HepG2 (cell line): Measurements from ENCODE around the gene BIRC7. TPM values are rescaled to one million over a fixed set of nuclear protein-coding genes. Genes with fewer than 3 reads are reported as not detected.

Experiments used
- ELF3 ChIP-seq: IDR thresholded peaks from 2 replicates; pipeline ENCODE4 v1.6.1; 2016; ENCODE audit warnings: missing genetic modification reagents, missing compliant biosample characterization
- ERF ChIP-seq: IDR thresholded peaks from 2 replicates; pipeline ENCODE4 v1.6.1; 2018; ENCODE audit warnings: missing biosample characterization, missing genetic modification reagents
- JUNB ChIP-seq: sonication (generic); formaldehyde crosslinking; IDR thresholded peaks from 2 replicates; pipeline ENCODE4 v1.8.0; 2022; ENCODE audit warnings: missing genetic modification reagents, mild to moderate bottlenecking, borderline replicate concordance
- MLLT10 ChIP-seq: sonication (generic); formaldehyde crosslinking; IDR thresholded peaks from 2 replicates; pipeline ENCODE4 v1.4.0; 2020; ENCODE audit warnings: missing genetic modification reagents
- NCOR1 ChIP-seq: fragments of 200-600 bp; sonication (generic); IDR thresholded peaks from 2 replicates; pipeline ENCODE4 v1.7.0; 2017; ENCODE audit warnings: antibody characterized with exemption, low read length, borderline replicate concordance
- NFE2L1 ChIP-seq: sonication (generic); formaldehyde crosslinking; IDR thresholded peaks from 2 replicates; pipeline ENCODE4 v1.4.0; 2020; ENCODE audit warnings: missing genetic modification reagents, mild to moderate bottlenecking, borderline replicate concordance
- RBM22 ChIP-seq: fragments of 200-400 bp; formaldehyde crosslinking; optimal IDR thresholded peaks from 2 replicates; pipeline ENCODE3; 2017; ENCODE audit warnings: mild to moderate bottlenecking, low read length, moderate library complexity
- RFXANK ChIP-seq: IDR thresholded peaks from 2 replicates; pipeline ENCODE4 v1.6.1; 2016
- THAP11 ChIP-seq: IDR thresholded peaks from 2 replicates; pipeline ENCODE4 v1.6.1; 2016; ENCODE audit warnings: missing biosample characterization, missing genetic modification reagents
- U2AF2 ChIP-seq: fragments of 200-400 bp; formaldehyde crosslinking; IDR thresholded peaks from 2 replicates; pipeline ENCODE4 v1.6.1; 2017; ENCODE audit warnings: low read depth, mild to moderate bottlenecking, low read length
- XBP1 ChIP-seq: sonication (generic); formaldehyde crosslinking; IDR thresholded peaks from 2 replicates; pipeline ENCODE4 v1.5.0; 2020; ENCODE audit warnings: missing genetic modification reagents
- ZNF33A ChIP-seq: sonication (generic); formaldehyde crosslinking; IDR thresholded peaks from 2 replicates; pipeline ENCODE4 v1.5.1; 2020; ENCODE audit warnings: missing genetic modification reagents, mild to moderate bottlenecking, moderate library complexity, borderline replicate concordance
- ZNF782 ChIP-seq: sonication (generic); formaldehyde crosslinking; IDR thresholded peaks from 2 replicates; pipeline ENCODE4 v1.4.0; 2020; ENCODE audit warnings: missing genetic modification reagents, mild to moderate bottlenecking, borderline replicate concordance
- ZNF883 ChIP-seq: sonication (generic); formaldehyde crosslinking; IDR thresholded peaks from 2 replicates; pipeline ENCODE4 v1.5.1; 2020; ENCODE audit warnings: mild to moderate bottlenecking, missing genetic modification reagents; ENCODE audit errors: not compliant biosample characterization
- ZNF891 ChIP-seq: sonication (generic); formaldehyde crosslinking; IDR thresholded peaks from 2 replicates; pipeline ENCODE4 v1.5.0; 2020; ENCODE audit warnings: mild to moderate bottlenecking, missing genetic modification reagents
- polyA plus RNA-seq, 8 experiments: library from polyadenylated mRNA; depleted of rRNA in 3 of 8; stranded (reverse) in 7 of 8; unstranded in 1 of 8; fragments of >200 nt; fragmentation: Illumina TruSeq in 4 of 8; extraction: Trizol in 4 of 8; gene quantifications; 2 replicates each; pipeline versions ENCODE4 v1.2.1 to v1.2.3, GENCODE V29; 2011 to 2016; ENCODE audit warnings: low read depth in 4 of 8, missing spikeins in 1 of 8, mixed read lengths in 1 of 8; ENCODE audit not compliant: insufficient read depth in 1 of 8
- total RNA-seq, 5 experiments: library from RNA; depleted of rRNA; stranded (reverse); fragments of >200 nt; fragmentation: Illumina TruSeq; extraction: Trizol; gene quantifications; 2 replicates each; pipeline ENCODE4 v1.2.3, GENCODE V29; 2016; ENCODE audit warnings: low read depth in 1 of 5
- TF ChIP-seq, protein P1 (sequence below): sonication (generic); formaldehyde crosslinking; IDR thresholded peaks from 2 replicates; pipeline ENCODE4 v1.4.0; 2020; ENCODE audit warnings: missing genetic modification reagents, borderline replicate concordance
- TF ChIP-seq, protein P2 (sequence below): sonication (generic); formaldehyde crosslinking; IDR thresholded peaks from 2 replicates; pipeline ENCODE4 v1.5.1; 2020; ENCODE audit warnings: missing genetic modification reagents, mild to moderate bottlenecking, borderline replicate concordance
- TF ChIP-seq, protein P3 (sequence below): sonication (generic); formaldehyde crosslinking; IDR thresholded peaks from 2 replicates; pipeline ENCODE4 v1.4.0; 2020; ENCODE audit warnings: mild to moderate bottlenecking, missing genetic modification reagents
- TF ChIP-seq, protein P4 (sequence below): sonication (generic); formaldehyde crosslinking; IDR thresholded peaks from 2 replicates; pipeline ENCODE4 v1.9.0; 2021; ENCODE audit warnings: mild to moderate bottlenecking, missing genetic modification reagents

BIRC7 gene
- total and polyA plus RNA-seq, 2 of the 13 experiments (the other 11 are each of a cell fraction or from before 2014, with no cell fraction given) = 0.27 to 5.1 TPM

DNA sequence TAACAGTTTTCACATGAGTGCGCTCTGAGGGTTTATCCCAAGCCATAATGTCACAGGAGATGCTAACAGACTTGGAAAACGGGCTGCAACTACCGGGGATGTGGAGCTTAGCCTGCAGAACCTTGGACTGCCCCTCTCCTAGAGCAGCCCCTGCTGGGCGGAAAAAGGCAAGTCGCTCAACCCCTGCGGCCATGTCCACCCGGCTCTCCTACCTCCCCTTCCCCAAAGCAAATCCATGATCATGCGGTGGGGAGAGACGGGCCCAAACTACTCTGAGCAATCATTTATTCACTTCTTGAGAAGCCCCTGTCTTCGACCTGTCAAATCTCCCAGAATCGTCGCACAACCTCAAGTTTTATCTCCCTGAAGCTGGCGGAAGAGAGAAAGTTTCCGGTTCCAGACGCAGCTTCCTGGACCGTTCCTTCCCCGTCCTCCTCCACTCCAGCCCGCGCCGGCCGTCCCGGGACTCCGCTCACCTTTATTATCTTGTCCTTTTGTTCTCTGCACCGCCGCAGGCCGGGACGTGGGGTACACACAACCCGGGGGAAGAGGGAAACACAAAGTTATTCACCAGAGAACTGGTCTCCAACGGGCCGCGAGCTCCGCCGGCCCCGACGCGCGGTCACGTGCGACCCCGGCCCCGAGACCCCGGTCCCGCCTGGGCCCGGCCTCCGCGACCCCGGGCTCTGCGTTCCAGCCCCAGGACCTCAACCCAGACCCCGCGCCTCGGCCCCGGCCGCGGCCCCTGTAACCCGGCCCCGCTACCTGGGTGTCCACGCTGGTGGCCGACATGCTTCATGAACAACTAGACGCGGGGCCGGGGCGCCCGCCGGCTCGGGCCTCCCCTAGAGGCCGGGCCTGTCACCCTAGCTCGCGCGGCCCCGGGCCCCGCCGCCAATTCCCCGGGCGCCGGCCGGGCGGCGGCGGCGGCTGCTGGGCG is 20.3 kb upstream of the BIRC7 start (continued):
- TF ChIP-seq, protein P1, sequence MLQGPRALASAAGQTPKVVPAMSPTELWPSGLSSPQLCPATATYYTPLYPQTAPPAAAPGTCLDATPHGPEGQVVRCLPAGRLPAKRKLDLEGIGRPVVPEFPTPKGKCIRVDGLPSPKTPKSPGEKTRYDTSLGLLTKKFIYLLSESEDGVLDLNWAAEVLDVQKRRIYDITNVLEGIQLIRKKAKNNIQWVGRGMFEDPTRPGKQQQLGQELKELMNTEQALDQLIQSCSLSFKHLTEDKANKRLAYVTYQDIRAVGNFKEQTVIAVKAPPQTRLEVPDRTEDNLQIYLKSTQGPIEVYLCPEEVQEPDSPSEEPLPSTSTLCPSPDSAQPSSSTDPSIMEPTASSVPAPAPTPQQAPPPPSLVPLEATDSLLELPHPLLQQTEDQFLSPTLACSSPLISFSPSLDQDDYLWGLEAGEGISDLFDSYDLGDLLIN (CRISPR knock-in tag) = peak; percentile 33; the same call in 1 of the 2 replicates
- TF ChIP-seq NCOR1 (no peak), ERF (CRISPR knock-in tag) (no peak; the same call in 1 of the 2 replicates), RBM22 (no peak), THAP11 (CRISPR knock-in tag) (no peak; the same call in none of the 2 replicates), ZNF33A (CRISPR knock-in tag) (no peak), ZNF883 (CRISPR knock-in tag) (no peak), ELF3 (no peak), U2AF2 (no peak), XBP1 (CRISPR knock-in tag) (no peak), MLLT10 (CRISPR knock-in tag) (no peak), RFXANK (no peak), NFE2L1 (CRISPR knock-in tag) (no peak), ZNF782 (CRISPR knock-in tag) (0 out of 2 replicates have a peak, but pooled peaks have one; percentile 20), JUNB (CRISPR knock-in tag) (no peak), ZNF891 (CRISPR knock-in tag) (peak; percentile 81)
- TF ChIP-seq, protein P2, sequence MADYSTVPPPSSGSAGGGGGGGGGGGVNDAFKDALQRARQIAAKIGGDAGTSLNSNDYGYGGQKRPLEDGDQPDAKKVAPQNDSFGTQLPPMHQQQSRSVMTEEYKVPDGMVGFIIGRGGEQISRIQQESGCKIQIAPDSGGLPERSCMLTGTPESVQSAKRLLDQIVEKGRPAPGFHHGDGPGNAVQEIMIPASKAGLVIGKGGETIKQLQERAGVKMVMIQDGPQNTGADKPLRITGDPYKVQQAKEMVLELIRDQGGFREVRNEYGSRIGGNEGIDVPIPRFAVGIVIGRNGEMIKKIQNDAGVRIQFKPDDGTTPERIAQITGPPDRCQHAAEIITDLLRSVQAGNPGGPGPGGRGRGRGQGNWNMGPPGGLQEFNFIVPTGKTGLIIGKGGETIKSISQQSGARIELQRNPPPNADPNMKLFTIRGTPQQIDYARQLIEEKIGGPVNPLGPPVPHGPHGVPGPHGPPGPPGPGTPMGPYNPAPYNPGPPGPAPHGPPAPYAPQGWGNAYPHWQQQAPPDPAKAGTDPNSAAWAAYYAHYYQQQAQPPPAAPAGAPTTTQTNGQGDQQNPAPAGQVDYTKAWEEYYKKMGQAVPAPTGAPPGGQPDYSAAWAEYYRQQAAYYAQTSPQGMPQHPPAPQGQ (CRISPR knock-in tag) = no peak
- TF ChIP-seq, protein P3, sequence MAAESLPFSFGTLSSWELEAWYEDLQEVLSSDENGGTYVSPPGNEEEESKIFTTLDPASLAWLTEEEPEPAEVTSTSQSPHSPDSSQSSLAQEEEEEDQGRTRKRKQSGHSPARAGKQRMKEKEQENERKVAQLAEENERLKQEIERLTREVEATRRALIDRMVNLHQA (CRISPR knock-in tag) = no peak
- TF ChIP-seq, protein P4, sequence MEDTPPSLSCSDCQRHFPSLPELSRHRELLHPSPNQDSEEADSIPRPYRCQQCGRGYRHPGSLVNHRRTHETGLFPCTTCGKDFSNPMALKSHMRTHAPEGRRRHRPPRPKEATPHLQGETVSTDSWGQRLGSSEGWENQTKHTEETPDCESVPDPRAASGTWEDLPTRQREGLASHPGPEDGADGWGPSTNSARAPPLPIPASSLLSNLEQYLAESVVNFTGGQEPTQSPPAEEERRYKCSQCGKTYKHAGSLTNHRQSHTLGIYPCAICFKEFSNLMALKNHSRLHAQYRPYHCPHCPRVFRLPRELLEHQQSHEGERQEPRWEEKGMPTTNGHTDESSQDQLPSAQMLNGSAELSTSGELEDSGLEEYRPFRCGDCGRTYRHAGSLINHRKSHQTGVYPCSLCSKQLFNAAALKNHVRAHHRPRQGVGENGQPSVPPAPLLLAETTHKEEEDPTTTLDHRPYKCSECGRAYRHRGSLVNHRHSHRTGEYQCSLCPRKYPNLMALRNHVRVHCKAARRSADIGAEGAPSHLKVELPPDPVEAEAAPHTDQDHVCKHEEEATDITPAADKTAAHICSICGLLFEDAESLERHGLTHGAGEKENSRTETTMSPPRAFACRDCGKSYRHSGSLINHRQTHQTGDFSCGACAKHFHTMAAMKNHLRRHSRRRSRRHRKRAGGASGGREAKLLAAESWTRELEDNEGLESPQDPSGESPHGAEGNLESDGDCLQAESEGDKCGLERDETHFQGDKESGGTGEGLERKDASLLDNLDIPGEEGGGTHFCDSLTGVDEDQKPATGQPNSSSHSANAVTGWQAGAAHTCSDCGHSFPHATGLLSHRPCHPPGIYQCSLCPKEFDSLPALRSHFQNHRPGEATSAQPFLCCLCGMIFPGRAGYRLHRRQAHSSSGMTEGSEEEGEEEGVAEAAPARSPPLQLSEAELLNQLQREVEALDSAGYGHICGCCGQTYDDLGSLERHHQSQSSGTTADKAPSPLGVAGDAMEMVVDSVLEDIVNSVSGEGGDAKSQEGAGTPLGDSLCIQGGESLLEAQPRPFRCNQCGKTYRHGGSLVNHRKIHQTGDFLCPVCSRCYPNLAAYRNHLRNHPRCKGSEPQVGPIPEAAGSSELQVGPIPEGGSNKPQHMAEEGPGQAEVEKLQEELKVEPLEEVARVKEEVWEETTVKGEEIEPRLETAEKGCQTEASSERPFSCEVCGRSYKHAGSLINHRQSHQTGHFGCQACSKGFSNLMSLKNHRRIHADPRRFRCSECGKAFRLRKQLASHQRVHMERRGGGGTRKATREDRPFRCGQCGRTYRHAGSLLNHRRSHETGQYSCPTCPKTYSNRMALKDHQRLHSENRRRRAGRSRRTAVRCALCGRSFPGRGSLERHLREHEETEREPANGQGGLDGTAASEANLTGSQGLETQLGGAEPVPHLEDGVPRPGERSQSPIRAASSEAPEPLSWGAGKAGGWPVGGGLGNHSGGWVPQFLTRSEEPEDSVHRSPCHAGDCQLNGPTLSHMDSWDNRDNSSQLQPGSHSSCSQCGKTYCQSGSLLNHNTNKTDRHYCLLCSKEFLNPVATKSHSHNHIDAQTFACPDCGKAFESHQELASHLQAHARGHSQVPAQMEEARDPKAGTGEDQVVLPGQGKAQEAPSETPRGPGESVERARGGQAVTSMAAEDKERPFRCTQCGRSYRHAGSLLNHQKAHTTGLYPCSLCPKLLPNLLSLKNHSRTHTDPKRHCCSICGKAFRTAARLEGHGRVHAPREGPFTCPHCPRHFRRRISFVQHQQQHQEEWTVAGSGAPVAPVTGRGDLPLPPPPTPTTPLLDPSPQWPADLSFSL (CRISPR knock-in tag) = no peak
